Prostate gland (tissue), 2 donors: Measurements from ENCODE around the gene HDGF. TPM values are rescaled to one million over a fixed set of nuclear protein-coding genes. Genes with fewer than 3 reads are reported as not detected.
A peak's percentile ranks its signal among the peaks of the same experiment; 100 is the strongest.

Experiments used
- DNase-seq: peaks from one replicate; pipeline ENCODE4 v3.0.0-alpha.2; 2019; ENCODE audit warnings: low spot score
- H3K27ac ChIP-seq, 2 donors: fragments of 200-600 bp; sonication (generic); 2 replicates each; pipeline ENCODE4 v1.5.1; 2017 to 2019
- H3K27me3 ChIP-seq: fragments of 200-600 bp; sonication (generic); replicated peaks from 2 replicates; pipeline ENCODE4 v1.5.1; 2019; ENCODE audit not compliant: insufficient read depth
- H3K36me3 ChIP-seq, 2 donors: fragments of 200-600 bp; sonication (generic); 1 replicate in 1 of 2; 2 replicates in 1 of 2; pipeline versions ENCODE4 v1.5.1 to v1.8.1; 2017 to 2019
- H3K4me1 ChIP-seq: fragments of 200-600 bp; sonication (generic); replicated peaks from 2 replicates; pipeline ENCODE4 v1.5.1; 2019
- H3K4me3 ChIP-seq, 2 donors: fragments of 200-600 bp; sonication (generic); 2 replicates each; pipeline ENCODE4 v1.5.1; 2017 to 2019
- H3K9me3 ChIP-seq: fragments of 200-600 bp; sonication (generic); 2 replicates; pipeline ENCODE4 v1.5.1; 2017
- CTCF ChIP-seq, 4 experiments: fragments of 200-600 bp in 2 of 4; fragments of 450-650 bp in 2 of 4; sonication (generic) in 2 of 4; IDR thresholded peaks; 1 replicate in 3 of 4; 2 replicates in 1 of 4; pipeline ENCODE4 v1.5.1; 2016 to 2019; ENCODE audit warnings: antibody characterized with exemption in 4 of 4, mild to moderate bottlenecking in 2 of 4, moderate library complexity in 2 of 4
- POLR2A ChIP-seq: fragments of 450-650 bp; IDR thresholded peaks from one replicate; pipeline ENCODE4 v1.6.1; 2016; ENCODE audit warnings: antibody characterized with exemption, mild to moderate bottlenecking
- POLR2AphosphoS5 ChIP-seq: sonication (generic); formaldehyde crosslinking; IDR thresholded peaks from one replicate; pipeline ENCODE4 v1.6.1; 2017; ENCODE audit warnings: antibody characterized with exemption
- WGBS: methylation state at CpG from one replicate; pipeline ENCODE4 v1.1.5; 2018; 5-methylcytosine and 5-hydroxymethylcytosine counted together
- intact Hi-C: fragments of 100-400 bp; cut with DNase I; formaldehyde crosslinking; loops from one replicate; pipeline ENCODE4 v1.14.2; 2022
- total RNA-seq, 2 donors: library from RNA; depleted of rRNA; stranded (reverse); fragments of >200 nt; gene quantifications; one replicate each; pipeline ENCODE4 v1.1.0, GENCODE V29; 2016

HDGF gene
- total RNA-seq, 2 donors from 2014 or later = 124 to 156 TPM

- no peak overlapping the region for H3K27ac ChIP-seq
- H3K36me3 ChIP-seq = peaks cover 4 to 20% of the 10 kb centered on the region in 2 donors
- no peaks in the 10 kb centered on the region for H3K27me3 ChIP-seq
- H3K4me3 ChIP-seq = no peak overlapping the region
- DNase-seq = no peak
- intact Hi-C loops = no loop called here
- no peak for TF ChIP-seq CTCF (IDR thresholded peaks at IDR 0.05)
- TF ChIP-seq POLR2AphosphoS5 = no peak
- no peak for TF ChIP-seq POLR2A
- peaks cover 20% of the 10 kb centered on the region for H3K4me1 ChIP-seq
- no peaks in the 10 kb centered on the region for H3K9me3 ChIP-seq
- 81% methylated on average over 14 of the region's 14 CpGs for WGBS
Measured at GRCh38 chr1:156743367-156744302, 7.8 kb downstream of the HDGF start.

- 94% methylated on average over 4 of the region's 4 CpGs for WGBS
- Histone ChIP-seq H3K27me3 (no peaks in the 10 kb centered on the region), H3K4me3 (no peak overlapping the region), H3K36me3 (peaks cover 4 to 20% of the 10 kb centered on the region in 2 donors), H3K4me1 (peaks cover 14% of the 10 kb centered on the region), H3K9me3 (no peaks in the 10 kb centered on the region), H3K27ac (no peak overlapping the region)
- no peak for DNase-seq
- intact Hi-C loops = no loop called here
- TF ChIP-seq POLR2A (no peak), CTCF (IDR thresholded peaks at IDR 0.05) (no peak)
Measured at GRCh38 chr1:156742801-156743200, 8.7 kb downstream of the HDGF start.

- TF ChIP-seq POLR2AphosphoS5 (no peak), CTCF (IDR thresholded peaks at IDR 0.05) (no peak), POLR2A (no peak)
- Histone ChIP-seq H3K27me3 (no peaks in the 10 kb centered on the region), H3K9me3 (no peaks in the 10 kb centered on the region), H3K4me3 (no peak overlapping the region), H3K4me1 (peaks cover 8% of the 10 kb centered on the region), H3K36me3 (peaks cover 4 to 20% of the 10 kb centered on the region in 2 donors), H3K27ac (peak overlapping the region in 1 of 2 donors; percentile 81)
- DNase-seq = no peak
- 81% methylated on average over 3 of the region's 3 CpGs for WGBS
- intact Hi-C loops = no loop called here
Measured at GRCh38 chr1:156742017-156742416, 9.5 kb downstream of the HDGF start.

- H3K36me3 ChIP-seq = peaks cover 4 to 20% of the 10 kb centered on the region in 2 donors
- intact Hi-C loops = no loop called here
- 49% methylated on average over 8 of the region's 8 CpGs for WGBS
Measured at GRCh38 chr1:156741481-156741983, 9.9 kb downstream of the HDGF start.

GRCh38 chr1:156740741-156741480 lies 10.6 kb downstream of the HDGF start, which contains the start of gene MRPL24:
Gene MRPL24, minus strand, starts transcription at chr1:156741088. Its CDS starts 2,384 bp downstream, at chr1:156738704.
- peak; percentile 99 for DNase-seq
- Histone ChIP-seq H3K9me3 (no peaks in the 10 kb centered on the region), H3K27ac (peak within 1 kb of the TSS; percentile 76 to 81), H3K36me3 (peaks cover 4 to 20% of the 10 kb centered on the region in 2 donors), H3K27me3 (no peaks in the 10 kb centered on the region), H3K4me3 (peak within 1 kb of the TSS; percentile 44 to 47), H3K4me1 (peaks cover 4% of the 10 kb centered on the region)
- intact Hi-C loops = no loop called here
- TF ChIP-seq POLR2AphosphoS5 (peak; percentile 100), CTCF (IDR thresholded peaks at IDR 0.05) (no peak)
- WGBS = under 1% methylated on average over 38 of the region's 38 CpGs

More at GRCh38 chr1:156741481-156741983, 9.9 kb downstream of the HDGF start:
- Histone ChIP-seq H3K4me3 (peak overlapping the region in 1 of 2 donors; percentile 47), H3K27ac (peak overlapping the region; percentile 76 to 81), H3K9me3 (no peaks in the 10 kb centered on the region), H3K4me1 (peaks cover 8% of the 10 kb centered on the region), H3K27me3 (no peaks in the 10 kb centered on the region)
- no peak for TF ChIP-seq POLR2AphosphoS5
- TF ChIP-seq POLR2A = no peak
- DNase-seq = no peak
